Right cardiac atrium (tissue), 5 donors: Measurements from ENCODE around the gene DIP2C. TPM values are rescaled to one million over a fixed set of nuclear protein-coding genes. Genes with fewer than 3 reads are reported as not detected.

Experiments used
- ATAC-seq, 2 donors: fragments of 200-7000 bp; cut with Tn5 transposase; one replicate each; pipeline versions ENCODE4 v1.8.0 to v1.9.1; 2020; ENCODE audit warnings: moderate library complexity in 2 of 2, mild to moderate bottlenecking in 1 of 2
- DNase-seq, 3 donors: peaks; one replicate each; pipeline ENCODE4 v3.0.0-alpha.2; 2020
- H3K27ac ChIP-seq: one replicate; pipeline ENCODE4 v1.5.1; 2013; ENCODE audit warnings: mild to moderate bottlenecking, low read length, control low read depth, moderate library complexity
- H3K27me3 ChIP-seq: one replicate; pipeline ENCODE4 v1.6.1; 2013; ENCODE audit not compliant: control insufficient read depth, insufficient read depth
- H3K4me1 ChIP-seq: one replicate; pipeline ENCODE4 v1.6.1; 2013; ENCODE audit warnings: low read length; ENCODE audit not compliant: control insufficient read depth, insufficient read depth
- H3K4me3 ChIP-seq: one replicate; pipeline ENCODE4 v1.5.1; 2013; ENCODE audit warnings: low read length, control low read depth
- H3K9me3 ChIP-seq: one replicate; pipeline ENCODE4 v1.6.1; 2013; ENCODE audit warnings: low read length; ENCODE audit not compliant: control insufficient read depth
- WGBS: extraction: QIAGEN DNeasy Blood & Tissue Kit; methylation state at CpG from one replicate; pipeline ENCODE4 v1.1.7; 2013; 5-methylcytosine and 5-hydroxymethylcytosine counted together
- intact Hi-C, 4 donors: fragments of 100-400 bp; cut with DNase I; formaldehyde crosslinking; loops; one replicate each; pipeline versions ENCODE4 v1.11.0 to v1.14.0; 2022 to 2023
- polyA plus RNA-seq: library from polyadenylated mRNA; stranded (reverse); fragments of 200-250 nt; gene quantifications from one replicate; pipeline ENCODE4 v1.2.3, GENCODE V29; 2013
- total RNA-seq, 4 donors: library from RNA; stranded (reverse); fragmentation: NEBNext Ultra II Directional; extraction: Animal tissue kit (Norgen Biotek cat#: 25700); gene quantifications; one replicate each; pipeline ENCODE4 v1.2.1, GENCODE V29; 2021
- donor health status: healthy with polysubstance abuse.
- donor health status: DM: no; HTN: yes; CAD: no.
- donor health status: DM: no; HTN: no; CAD: no.
- donor health status: DM: no; HTN: yes; CAD: no; lungs with severe emphysema.
- donor health status: DM: yes; HTN: yes; CAD: no.

Gene DIP2C
- total and polyA plus RNA-seq, 5 donors, result 7.9 to 31.5 (median 25.5) TPM

DNA sequence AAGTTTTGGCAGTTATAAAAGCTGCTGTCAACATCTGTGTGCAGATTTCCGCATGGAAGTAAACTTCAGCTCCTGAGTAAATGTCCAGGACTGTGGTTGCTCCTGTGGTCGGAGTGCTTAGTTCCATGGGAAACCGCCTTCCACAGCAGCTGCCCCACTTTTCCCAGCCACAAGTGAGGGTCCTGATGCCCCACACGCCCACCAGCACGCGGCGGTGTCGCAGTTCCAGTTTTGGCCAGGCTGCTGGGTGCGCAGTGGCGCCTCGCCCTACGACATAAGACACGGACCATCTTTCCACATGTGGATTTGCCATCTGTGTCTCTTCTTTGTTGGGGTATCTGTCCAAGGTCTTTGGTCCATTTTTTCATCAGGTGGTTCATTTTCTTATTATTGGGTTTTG, 167.1 kb downstream of the DIP2C start:
- Histone ChIP-seq H3K9me3 (no peaks in the 10 kb centered on the region), H3K27ac (no peak overlapping the region), H3K4me3 (no peak overlapping the region), H3K27me3 (no peaks in the 10 kb centered on the region), H3K4me1 (no peaks in the 10 kb centered on the region)
- DNase-seq, result no peak
- ATAC-seq, result no peak
- 83% methylated on average over 13 of the region's 13 CpGs for WGBS
- intact Hi-C loops, result no loop called here

DNA sequence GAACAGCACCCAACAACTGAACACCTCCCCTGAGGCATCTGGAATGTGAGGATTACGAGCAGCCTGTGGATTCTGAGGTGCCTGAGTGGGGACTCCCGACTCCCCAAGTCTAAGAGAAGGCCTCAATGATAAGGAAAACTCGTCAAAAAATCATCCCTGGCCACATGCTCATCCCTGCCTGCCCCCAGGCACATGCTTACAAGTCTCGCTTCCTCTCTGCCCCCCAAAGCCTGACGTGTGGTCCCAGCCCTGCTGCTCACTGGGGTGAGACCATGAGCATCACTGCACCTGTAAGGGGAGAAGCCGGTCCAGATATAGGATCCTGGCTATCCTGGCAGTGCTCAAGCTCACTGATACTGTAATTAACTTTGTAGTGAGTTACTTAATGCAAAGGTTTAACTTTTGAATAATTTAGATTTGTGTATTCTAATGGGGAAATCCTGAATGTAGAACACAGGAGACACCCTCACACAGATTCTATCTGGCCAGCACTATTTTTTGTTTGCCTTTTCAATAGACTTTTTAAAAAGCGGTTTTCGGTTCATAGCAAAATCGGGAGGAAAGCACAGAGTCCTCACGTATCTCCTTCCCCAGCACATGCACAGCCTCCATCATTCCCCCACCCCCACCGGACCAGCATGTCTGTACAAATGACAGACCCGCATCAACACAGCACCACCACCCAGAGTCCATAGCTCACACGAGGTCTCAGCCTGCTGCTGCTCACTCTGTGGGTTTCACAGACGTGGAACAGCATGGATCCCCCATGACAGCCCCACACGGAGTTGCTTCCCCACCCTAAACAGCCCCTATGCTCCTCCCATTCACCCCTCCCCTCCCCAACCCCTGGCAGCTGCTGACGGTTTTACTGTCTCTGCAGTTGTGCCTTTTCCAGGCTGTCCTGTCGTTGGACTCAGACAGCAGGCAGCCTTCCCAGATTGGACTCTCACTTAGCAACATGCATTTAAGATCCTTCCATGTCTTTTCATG, 167.9 kb downstream of the DIP2C start:
- Histone ChIP-seq H3K4me1 (no peaks in the 10 kb centered on the region), H3K4me3 (no peak overlapping the region), H3K27me3 (no peaks in the 10 kb centered on the region), H3K9me3 (no peaks in the 10 kb centered on the region), H3K27ac (no peak overlapping the region)
- DNase-seq, result peak; percentile 44 to 79 (median 69)
- intact Hi-C loops, result no loop called here
- WGBS, result 54% methylated on average over 17 of the region's 17 CpGs
- ATAC-seq, result peak; percentile 51 to 64

DNA sequence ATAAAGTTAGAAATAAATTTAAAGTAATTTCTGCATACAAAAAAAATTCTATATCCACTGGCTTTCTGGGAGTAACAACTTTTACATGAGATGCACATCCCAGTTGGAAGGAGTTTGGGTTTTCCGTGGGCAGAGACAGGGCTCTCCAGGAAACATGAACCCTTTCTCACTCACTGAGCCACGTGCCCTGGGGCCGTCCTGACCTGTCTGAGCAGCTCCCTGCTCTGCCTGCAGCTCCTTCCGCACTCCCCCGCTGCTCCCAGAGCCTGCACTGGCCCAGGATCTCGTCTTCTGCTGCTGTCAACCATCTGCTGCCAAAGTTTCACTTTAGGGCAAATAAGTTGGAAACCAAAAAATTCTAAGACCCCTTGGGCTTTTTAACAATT, 169.1 kb downstream of the DIP2C start:
- H3K27me3 ChIP-seq, result no peaks in the 10 kb centered on the region
- WGBS, result 51% methylated on average over 6 of the region's 6 CpGs
- ATAC-seq (peak; percentile 41 to 44), DNase-seq (peak in 1 of 3 donors; percentile 69)
- intact Hi-C loops, result no loop called here
- H3K4me1 ChIP-seq, result no peaks in the 10 kb centered on the region
- H3K4me3 ChIP-seq, result no peak overlapping the region
- H3K9me3 ChIP-seq, result no peaks in the 10 kb centered on the region
- H3K27ac ChIP-seq, result no peak overlapping the region

DNA sequence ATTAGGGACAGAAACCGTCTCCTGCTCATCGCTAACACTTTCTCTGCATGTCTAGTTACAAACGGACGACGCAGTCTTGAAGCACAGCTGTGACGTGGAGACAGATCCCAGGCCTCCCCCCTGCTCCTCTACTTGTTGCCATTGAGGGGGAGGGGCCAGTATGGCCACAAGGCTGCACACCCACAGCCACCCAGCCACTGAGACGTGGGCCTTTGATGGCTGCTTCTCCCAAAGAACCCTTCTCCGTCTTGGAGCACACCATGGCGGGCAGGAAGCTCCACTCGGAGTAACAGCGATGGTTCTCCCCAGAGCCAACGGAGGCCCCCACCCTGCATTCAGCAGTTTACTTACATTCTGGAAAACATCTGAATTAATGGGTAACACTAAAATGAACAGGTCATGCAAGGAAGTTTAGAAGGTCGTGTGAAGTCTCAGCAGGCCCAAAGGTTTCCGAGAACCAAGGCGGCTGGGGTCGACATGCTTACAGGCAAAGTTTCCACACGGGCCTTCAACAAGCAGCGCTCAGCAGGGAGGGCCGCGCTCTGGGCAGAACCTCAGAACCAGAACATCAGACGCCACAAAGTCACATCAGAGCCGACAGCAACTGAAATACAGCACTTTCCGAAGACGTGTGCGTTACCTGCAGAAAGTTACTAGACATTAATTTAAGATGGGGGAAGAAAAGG, 169.6 kb downstream of the DIP2C start:
- DNase-seq (no peak), ATAC-seq (no peak)
- intact Hi-C loops, result loop anchor here in 1 of 4 donors (10.0 kb wide), 1 partner anchor 165 kb away; the partner anchor contains the start of gene DIP2C
- Histone ChIP-seq H3K4me3 (no peak overlapping the region), H3K4me1 (no peaks in the 10 kb centered on the region), H3K9me3 (no peaks in the 10 kb centered on the region), H3K27me3 (no peaks in the 10 kb centered on the region), H3K27ac (no peak overlapping the region)
- WGBS, result 91% methylated on average over 25 of the region's 25 CpGs

DNA sequence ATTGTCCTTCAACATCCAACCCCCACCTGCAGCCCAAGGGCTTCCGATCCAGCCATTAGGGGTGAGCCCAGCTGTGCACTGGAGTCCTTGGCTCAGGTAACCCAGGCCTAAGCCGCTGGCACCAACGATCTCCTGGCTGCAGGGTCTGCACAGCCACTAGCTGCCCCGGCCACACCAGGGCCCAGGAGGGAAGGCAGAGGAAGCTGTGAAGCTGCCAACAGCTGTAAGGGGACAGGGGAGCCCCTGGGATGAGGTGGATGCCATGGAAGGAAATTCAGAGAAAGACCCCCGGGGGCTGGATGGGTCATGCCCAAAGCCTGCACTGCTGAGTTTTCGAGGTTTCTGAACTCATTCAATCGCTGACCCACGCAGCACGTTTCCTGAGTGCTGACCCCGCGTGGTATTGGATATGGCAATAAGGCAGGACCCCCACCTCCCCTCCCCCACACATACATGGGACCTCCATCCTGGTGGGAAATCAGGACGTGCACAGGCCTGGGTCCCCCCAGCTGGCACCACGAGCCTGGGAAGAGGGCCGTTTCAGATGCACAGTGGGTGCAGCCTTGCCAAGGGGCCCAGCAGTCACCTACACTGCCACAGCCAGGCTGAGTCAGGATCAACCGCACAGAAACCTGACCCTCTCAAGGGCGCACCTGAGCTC, 170.3 kb downstream of the DIP2C start:
- H3K4me1 ChIP-seq, result peaks cover 2% of the 10 kb centered on the region
- intact Hi-C loops, result loop anchor here in 1 of 4 donors (10.0 kb wide), 1 partner anchor 166 kb away; the partner anchor contains the start of gene DIP2C

DNA sequence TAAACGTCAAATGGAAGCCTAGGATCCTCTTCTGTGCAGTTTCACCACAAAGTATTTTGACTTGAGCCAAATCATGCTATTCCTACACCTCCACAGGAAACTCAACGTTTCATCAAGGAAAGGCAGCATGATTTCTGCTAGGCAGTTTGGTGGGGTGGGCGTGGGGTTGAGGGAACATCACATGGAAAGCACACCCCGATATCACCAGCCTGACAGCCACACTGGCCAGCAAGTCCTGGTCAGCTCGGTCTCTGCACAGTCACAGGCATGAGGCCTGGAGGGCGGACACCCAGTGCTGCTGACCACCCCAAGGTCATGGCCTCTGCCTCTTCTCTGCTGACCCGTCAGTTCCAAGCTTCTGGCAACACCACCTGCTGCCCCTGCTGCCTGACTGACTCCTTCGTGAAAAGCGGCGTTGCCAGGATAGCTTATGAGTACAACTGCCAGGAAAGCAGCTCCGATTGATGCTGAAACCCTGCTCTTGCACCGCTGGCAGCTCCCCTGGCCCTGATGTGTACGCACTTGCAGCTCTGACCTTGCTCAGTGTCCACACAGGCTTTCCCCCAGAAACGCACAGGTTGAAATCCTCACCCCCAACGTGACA, 171.5 kb downstream of the DIP2C start:
- Histone ChIP-seq H3K4me1 (peaks cover 2% of the 10 kb centered on the region), H3K27me3 (no peaks in the 10 kb centered on the region), H3K27ac (no peak overlapping the region), H3K4me3 (no peak overlapping the region), H3K9me3 (no peaks in the 10 kb centered on the region)
- intact Hi-C loops, result loop anchor here in 1 of 4 donors (10.0 kb wide), 1 partner anchor 167 kb away; the partner anchor contains the start of gene DIP2C
- no peak for ATAC-seq
- WGBS, result 76% methylated on average over 15 of the region's 15 CpGs
- DNase-seq, result no peak

More for the DNA sequence above, 170.3 kb downstream of the DIP2C start:
- no peak overlapping the region for H3K4me3 ChIP-seq
- no peaks in the 10 kb centered on the region for H3K27me3 ChIP-seq
- 94% methylated on average over 16 of the region's 16 CpGs for WGBS
- no peak for DNase-seq
- no peak for ATAC-seq
- no peak overlapping the region for H3K27ac ChIP-seq
- H3K9me3 ChIP-seq, result no peaks in the 10 kb centered on the region

DNA sequence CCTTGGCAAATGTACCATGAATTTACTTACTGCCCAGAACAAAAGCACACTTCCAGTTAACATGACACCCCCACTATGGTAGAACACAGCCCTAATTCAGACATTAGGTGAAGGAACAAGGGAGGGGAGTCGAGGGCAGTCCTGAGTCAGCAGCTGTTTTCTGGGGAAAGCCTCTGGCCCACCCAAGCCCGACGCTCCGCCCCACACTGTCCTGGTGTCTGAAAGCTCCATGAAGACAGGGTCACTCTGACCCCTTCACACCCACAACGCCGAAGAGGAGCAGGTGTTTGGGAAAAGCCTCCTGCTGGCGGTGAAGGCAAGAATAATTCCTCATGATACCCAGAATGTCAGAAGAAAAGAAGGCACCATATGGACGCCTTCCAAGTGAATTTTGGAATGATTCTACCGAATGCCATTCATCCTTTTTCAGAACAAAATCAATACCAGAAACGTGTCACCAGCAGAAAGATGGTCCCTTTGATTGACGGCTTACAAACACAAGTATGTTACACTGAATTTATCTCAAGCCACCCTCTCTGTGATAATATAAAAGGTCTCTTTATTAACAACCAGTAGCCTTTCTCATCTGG, 172.1 kb downstream of the DIP2C start:
- no peaks in the 10 kb centered on the region for H3K27me3 ChIP-seq
- H3K27ac ChIP-seq, result no peak overlapping the region
- no peak overlapping the region for H3K4me3 ChIP-seq
- 60% methylated on average over 11 of the region's 11 CpGs for WGBS
- ATAC-seq (no peak), DNase-seq (no peak)
- intact Hi-C loops, result loop anchor here in 1 of 4 donors (10.0 kb wide), 1 partner anchor 167 kb away; the partner anchor contains the start of gene DIP2C
- H3K4me1 ChIP-seq, result peaks cover 2% of the 10 kb centered on the region
- H3K9me3 ChIP-seq, result no peaks in the 10 kb centered on the region

DNA sequence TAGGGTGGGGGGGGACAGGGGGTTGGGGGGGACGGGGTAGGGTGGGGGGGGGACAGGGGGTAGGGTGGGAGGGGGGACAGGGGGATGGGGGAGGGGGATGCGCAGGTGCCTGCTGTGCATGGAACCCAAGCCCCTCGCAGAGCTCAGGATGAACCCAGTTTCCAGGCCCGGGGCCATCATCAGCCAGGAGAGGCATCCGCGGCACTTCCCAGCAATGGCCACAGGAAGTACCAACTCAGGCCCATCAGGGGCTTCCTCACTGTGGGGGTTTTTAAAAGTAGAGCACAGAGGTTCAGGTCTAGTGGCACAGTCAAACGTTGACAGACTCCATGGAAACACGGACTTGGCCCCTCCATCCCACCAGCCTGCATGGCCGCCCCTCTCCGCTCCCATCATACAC, 172.7 kb downstream of the DIP2C start:
- H3K9me3 ChIP-seq, result no peaks in the 10 kb centered on the region
- H3K4me3 ChIP-seq, result no peak overlapping the region
- H3K27ac ChIP-seq, result no peak overlapping the region
- no peak for DNase-seq
- H3K4me1 ChIP-seq, result peaks cover 2% of the 10 kb centered on the region
- no peak for ATAC-seq
- no peaks in the 10 kb centered on the region for H3K27me3 ChIP-seq
- 66% methylated on average over 10 of the region's 10 CpGs for WGBS
- intact Hi-C loops, result loop anchor here in 1 of 4 donors (10.0 kb wide), 1 partner anchor 168 kb away; the partner anchor contains the start of gene DIP2C

DNA sequence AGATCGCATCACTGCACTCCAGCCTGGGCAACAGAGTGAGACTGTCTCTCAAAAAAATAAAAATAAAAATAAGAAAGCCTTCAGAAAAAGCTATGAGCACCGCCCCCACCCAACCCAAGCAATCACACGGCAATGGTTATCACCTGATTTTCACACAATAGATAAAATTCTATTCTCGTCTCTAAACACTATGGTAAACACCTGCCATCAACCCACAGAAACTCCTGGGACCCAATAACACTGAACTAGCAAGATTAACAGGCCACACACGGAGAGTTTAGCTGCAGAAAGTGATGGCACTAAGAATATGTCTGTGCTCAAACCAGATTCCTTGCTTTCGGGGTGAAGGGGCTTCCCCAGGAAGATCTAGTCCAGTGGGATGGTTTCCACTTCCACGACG, 173.8 kb downstream of the DIP2C start:
- intact Hi-C loops, result loop anchor here in 1 of 4 donors (10.0 kb wide), 1 partner anchor 169 kb away; the partner anchor contains the start of gene DIP2C
- peaks cover 2% of the 10 kb centered on the region for H3K4me1 ChIP-seq
- no peak overlapping the region for H3K27ac ChIP-seq
- no peak for ATAC-seq
- no peak for DNase-seq
- no peaks in the 10 kb centered on the region for H3K9me3 ChIP-seq
- H3K4me3 ChIP-seq, result no peak overlapping the region
- no peaks in the 10 kb centered on the region for H3K27me3 ChIP-seq
- 67% methylated on average over 8 of the region's 8 CpGs for WGBS

DNA sequence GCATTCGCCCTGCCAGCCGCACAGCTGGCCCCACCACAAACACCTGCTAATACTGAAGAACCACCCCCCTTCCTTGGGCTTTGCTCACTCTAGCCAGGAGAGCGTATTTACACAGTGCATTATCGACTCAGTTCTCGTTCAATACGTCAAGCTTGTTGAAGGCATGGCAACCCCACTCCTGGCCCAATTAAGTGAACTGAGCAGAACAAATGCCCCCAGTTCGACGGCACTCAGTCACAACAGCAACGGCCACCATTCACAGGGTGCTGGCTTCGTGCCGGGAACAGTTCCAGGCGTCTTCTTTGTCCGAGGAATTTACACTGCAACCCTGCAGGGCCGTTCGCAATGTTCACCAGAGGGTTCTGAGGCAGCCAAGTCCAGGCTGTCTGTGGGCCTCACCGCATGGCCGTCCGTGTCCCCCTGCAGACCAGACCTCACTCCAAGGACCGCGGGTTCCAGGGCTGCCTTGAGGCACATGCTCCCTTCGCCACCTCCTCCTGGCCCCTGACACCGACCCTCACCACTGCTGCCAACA, 175.3 kb downstream of the DIP2C start:
- no peak overlapping the region for H3K27ac ChIP-seq
- WGBS, result 71% methylated on average over 22 of the region's 22 CpGs
- peak; percentile 42 to 69 (median 68) for DNase-seq

More for the DNA sequence above, 175.3 kb downstream of the DIP2C start:
- no peak for ATAC-seq
- Histone ChIP-seq H3K9me3 (no peaks in the 10 kb centered on the region), H3K4me1 (peaks cover 2% of the 10 kb centered on the region), H3K27me3 (no peaks in the 10 kb centered on the region), H3K4me3 (no peak overlapping the region)
- intact Hi-C loops, result loop anchor here in 2 of 4 donors (5.0 to 10.0 kb wide), 2 partner anchors 171 to 273 kb away; partner anchors contain the start of gene DIP2C (in 1 of the 2)
